ENCODE measurements around the gene SLC2A13.
"Not testable (repeated sequence)": the region's sequence is repeated elsewhere in the genome, so short reads cannot be mapped to it uniquely, and the experiment has no call there.

SLC2A13 gene

DNA sequence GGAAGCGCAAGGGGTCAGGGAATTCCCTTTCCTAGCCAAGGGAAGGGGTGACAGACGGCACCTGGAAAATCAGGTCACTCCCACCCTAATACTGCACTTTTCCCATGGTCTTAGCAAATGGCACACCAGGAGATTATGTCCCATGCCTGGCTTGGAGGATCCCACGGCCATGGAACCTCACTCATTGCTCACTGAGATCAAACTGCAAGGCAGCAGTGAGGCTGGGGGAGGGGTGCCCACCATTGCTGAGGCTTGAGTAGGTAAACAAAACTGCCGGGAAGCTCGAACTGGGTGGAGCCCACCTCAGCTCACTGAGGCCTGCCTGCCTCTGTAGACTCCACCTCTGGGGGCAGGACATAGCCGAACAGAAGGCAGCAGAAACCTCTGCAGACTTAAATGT is 359.7 kb downstream of the SLC2A13 start:
- ATAC-seq, DNase-seq: not testable (repeated sequence)

DNA sequence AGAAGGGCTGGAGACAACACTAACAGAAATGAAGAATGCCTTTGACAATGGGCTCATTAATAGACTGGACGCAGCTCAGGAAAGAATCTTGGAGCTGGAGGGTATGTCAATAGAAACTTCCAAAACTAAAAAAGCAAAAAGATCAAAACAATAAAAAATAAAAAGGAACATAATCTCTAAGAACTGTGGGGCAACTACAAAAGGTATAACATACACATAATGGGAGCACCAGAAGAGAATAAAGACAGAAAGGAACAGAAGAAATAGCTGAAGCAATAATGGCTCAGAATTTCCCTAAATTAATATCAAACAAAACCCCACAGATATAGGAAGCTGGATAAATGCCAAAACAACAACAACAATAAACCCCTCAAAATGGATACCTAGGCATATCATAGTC is 362.2 kb downstream of the SLC2A13 start:
- no peak for DNase-seq
- no peak for ATAC-seq

DNA sequence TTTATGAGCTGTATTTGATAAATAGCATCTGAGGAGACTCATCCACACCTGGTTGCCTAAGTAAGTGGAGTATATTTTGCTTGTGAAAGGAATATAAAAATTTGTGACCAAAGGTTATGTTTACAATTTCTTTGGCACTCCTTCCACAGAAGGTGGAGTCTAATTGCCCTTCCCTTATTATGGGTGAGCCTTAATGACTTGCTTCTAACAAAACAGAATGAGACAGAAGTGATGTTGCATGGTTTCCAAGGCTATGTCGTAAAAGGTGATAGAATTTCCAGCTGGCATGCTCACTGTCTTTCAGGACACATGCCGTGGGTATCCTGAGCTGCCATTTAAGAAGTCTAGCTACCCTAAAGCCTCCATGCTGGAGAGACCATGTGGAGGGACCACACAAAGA is 369.5 kb downstream of the SLC2A13 start:
- ATAC-seq: no peak

DNA sequence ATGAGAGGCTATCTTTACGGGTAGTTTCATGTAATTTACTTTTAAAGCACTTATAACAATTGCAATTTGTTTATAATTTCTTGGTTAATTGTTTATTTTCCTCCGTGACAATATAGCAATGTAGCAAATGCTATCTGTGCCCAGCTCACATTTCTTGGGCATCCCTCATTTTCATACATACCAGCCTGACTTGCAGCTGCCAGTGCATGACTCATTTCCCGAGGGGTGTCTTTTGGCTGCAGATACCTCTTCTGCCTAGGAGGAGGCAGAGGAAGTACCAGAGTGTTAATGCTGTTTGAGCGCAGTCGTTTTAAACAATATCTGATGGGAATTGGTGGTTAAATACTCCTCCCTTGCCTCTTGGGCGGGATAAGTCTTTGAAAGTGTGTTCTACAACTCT is 382.1 kb downstream of the SLC2A13 start:
- no peak for ATAC-seq
- DNase-seq: no peak

More for the DNA sequence above, 369.5 kb downstream of the SLC2A13 start:
- no peak for DNase-seq

DNA sequence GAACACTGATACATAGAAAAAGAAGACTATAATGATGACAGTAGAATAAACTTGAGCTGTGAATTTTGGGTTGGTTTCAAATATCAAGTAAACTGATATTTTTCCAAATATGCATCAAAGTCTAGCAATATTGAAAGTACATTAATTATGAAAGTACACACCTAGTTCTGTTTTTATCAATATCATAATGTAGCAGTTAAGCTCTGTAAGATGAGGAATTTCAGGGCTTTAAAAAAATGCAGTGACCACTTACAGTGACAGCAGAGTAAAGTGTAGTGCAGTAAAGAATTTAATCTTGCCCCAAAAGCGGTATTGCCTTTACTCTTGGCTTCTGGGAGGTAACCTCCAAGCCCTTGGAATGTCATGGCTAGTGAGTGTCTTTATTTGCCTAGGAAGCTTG is 383.4 kb downstream of the SLC2A13 start:
- DNase-seq: no peak
- ATAC-seq: no peak

DNA sequence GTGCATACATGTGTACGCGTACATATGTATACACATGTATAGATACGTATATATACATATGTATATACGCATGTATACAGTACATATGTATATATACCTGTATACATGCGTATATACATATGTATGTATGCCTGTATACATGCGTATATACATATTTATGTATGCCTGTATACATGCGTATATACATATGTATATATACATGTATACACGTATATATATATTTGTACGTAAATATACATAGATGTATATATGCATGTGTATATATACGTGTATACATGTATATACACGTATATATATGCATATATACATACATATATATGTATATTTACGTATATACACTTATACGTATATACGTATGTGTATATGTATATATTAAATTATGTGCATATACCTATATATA is 392.3 kb downstream of the SLC2A13 start:
- DNase-seq: no peak
- no peak for ATAC-seq

DNA sequence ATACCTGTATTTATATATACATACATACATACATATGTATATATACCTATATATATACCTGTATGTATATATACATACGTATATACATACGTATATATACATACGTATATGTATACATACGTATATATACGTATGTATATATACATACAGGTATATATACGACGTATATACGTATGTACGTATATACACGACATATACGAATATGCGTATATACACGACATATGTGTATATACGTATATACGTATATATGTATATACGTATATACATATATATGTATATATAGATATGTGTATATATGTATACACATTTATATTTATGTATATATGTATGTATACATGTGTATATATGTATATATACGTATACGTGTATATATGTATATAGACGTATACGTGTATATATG is 393.5 kb downstream of the SLC2A13 start:
- no peak for ATAC-seq
- no peak for DNase-seq
